Lower leg skin (tissue), 3 donors: ENCODE measurements around the gene GGA3.

ENCODE experiments used
- CTCF ChIP-seq, 3 donors: fragments of 450-650 bp; IDR thresholded peaks; one replicate each; pipeline ENCODE4 v1.5.1; 2016; ENCODE audit warnings: antibody characterized with exemption in 3 of 3, mild to moderate bottlenecking in 3 of 3, moderate library complexity in 2 of 3
- POLR2A ChIP-seq, 2 donors: fragments of 450-650 bp; IDR thresholded peaks; one replicate each; pipeline ENCODE4 v1.6.1; 2016 to 2017; ENCODE audit warnings: antibody characterized with exemption in 2 of 2, mild to moderate bottlenecking in 1 of 2, moderate library complexity in 1 of 2

- TF ChIP-seq POLR2A (IDR thresholded peaks at IDR 0.05) (no peak), CTCF (IDR thresholded peaks at IDR 0.05) (no peak)
Observed at GRCh38 chr17:75218131-75218530, 43.3 kb downstream of the GGA3 start.
